HepG2 (cell line): ENCODE data around the gene USP9Y.

Source experiments
- MAX ChIP-seq: IDR thresholded peaks from 2 replicates; pipeline ENCODE4 v1.6.1; 2012; ENCODE audit warnings: inconsistent platforms
- ZNF292 ChIP-seq: sonication (generic); formaldehyde crosslinking; IDR thresholded peaks from 2 replicates; pipeline ENCODE4 v1.8.1; 2022; ENCODE audit warnings: mild to moderate bottlenecking, low read depth, missing genetic modification reagents, borderline replicate concordance

- TF ChIP-seq ZNF292 (CRISPR knock-in tag), result no peak
- TF ChIP-seq MAX, result no peak
These were observed 22.9 kb upstream of the USP9Y start for GRCh38 chrY:12678111-12678510.
